GM19239 (cell line): ENCODE data around the gene GRHL3.

Source experiments
- DNase-seq: peaks from one replicate; pipeline ENCODE4 v3.0.0; 2011; ENCODE audit warnings: low spot score; ENCODE audit not compliant: insufficient read length
- FAIRE-seq: peaks from 2 replicates; lab custom pipeline; 2011; peaks lifted over from hg19 to GRCh38; lab: Jason Lieb, UNC

GRHL3 gene

GRCh38 chr1:24292103-24292502 lies 27.1 kb upstream of the GRHL3 start:
- no peak for FAIRE-seq
- no peak for DNase-seq

GRCh38 chr1:24292887-24293286 lies 26.3 kb upstream of the GRHL3 start:
- FAIRE-seq (no peak), DNase-seq (no peak)

GRCh38 chr1:24293392-24294227 lies 25.5 kb upstream of the GRHL3 start:
- no peak for DNase-seq
- FAIRE-seq, result no peak

DNA sequence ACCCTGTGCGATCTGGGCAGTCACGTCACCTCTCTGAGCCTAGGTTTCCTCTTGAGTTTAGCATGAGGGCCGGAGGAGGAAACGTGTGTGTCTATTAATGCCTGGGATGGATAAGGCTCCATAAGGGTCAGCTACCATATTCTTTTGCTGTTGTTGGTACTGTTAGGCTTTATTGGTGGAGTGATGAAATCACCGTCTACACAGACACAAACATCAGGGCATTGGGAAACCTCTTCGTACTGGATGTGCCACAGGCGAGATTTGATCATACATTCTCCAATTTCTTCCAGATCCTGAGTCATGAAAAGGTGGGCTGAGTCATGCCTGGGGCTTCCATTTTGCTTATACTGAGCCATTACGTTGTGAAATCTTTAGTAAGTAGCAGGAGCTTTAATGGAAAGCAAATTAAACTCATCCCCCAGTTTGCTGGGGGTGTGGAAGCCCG lies 24.9 kb upstream of the GRHL3 start:
- FAIRE-seq (no peak), DNase-seq (no peak)

DNA sequence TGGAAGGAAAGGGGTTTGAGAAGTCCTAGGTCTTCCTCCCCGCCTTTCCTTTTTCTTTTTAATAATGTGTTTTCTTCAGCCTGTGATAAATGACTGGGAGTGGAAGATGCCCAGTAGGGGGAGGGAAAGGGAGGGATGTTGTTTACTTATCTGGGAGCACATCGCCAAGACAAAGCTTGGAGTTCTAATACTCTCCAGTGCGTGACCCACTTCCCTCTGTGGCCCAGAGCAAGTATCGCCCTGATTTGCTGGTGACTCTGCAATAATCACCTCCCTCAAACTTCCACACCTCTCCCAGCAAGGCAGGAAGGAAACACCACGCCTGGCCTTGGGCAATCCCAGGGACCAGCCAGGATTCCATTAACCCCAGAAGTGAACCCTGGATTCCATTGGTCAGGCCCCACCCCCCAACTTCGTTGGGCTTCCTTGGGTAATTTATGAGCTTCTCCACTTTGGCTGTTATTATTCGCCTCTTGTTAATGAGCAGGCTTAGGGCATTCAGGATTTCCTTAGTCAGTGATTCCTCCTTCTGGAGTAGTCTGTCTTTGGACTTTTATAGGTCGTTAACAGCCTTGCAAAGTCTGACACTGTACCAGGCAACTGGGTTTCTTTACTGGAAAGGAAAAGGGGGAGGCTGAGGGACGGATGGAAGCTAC lies 24.3 kb upstream of the GRHL3 start:
- FAIRE-seq (no peak), DNase-seq (no peak)

DNA sequence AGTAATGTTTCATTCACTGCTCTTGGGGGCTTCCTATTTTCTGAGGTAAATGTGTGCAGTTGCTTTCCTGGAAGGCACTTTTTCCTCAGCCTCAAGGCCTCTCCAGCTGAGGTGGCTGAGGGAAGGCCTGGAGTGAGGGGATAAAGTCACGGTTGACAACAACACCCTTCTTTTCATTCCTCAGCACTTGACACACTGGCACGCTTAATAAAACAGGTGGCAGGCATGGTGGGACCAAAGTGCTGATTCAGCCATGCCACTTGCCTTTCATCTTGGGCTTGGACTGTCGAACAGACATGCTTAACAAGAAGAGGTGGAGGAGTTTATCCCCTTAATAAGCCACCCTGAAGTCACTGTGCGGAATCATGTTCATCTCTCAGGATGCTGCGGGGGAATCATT lies 23.6 kb upstream of the GRHL3 start:
- FAIRE-seq (no peak), DNase-seq (no peak)

GRCh38 chr1:24297187-24297851 lies 21.8 kb upstream of the GRHL3 start:
- FAIRE-seq (no peak), DNase-seq (no peak)

- DNase-seq, result no peak
Measured at GRCh38 chr1:24297852-24298232, 21.3 kb upstream of the GRHL3 start.

GRCh38 chr1:24298606-24299005 lies 20.6 kb upstream of the GRHL3 start:
- FAIRE-seq (no peak), DNase-seq (no peak)

More at GRCh38 chr1:24297852-24298232, 21.3 kb upstream of the GRHL3 start:
- FAIRE-seq, result no peak

DNA sequence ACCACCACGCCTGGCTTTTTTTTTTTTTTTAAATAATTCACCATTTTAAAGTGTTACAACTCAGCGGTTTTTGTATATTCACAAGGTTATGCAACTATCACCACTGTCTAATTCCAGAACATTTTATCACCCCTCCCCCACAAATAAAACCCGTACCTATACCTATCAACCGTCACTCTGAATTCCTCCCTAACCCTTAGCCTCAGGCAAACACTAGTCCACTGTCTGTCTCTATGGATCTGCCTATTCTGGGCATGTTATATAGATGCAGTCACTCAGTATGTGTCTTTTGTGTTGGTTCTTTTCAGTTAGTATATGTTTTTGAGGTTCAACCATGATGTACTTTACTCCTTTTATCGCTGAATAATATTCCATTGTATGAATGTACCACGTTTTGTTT lies 19.3 kb upstream of the GRHL3 start:
- DNase-seq (no peak), FAIRE-seq (no peak)

- FAIRE-seq, result no peak
- DNase-seq, result no peak
Measured at GRCh38 chr1:24300971-24301784, 18.0 kb upstream of the GRHL3 start.

DNA sequence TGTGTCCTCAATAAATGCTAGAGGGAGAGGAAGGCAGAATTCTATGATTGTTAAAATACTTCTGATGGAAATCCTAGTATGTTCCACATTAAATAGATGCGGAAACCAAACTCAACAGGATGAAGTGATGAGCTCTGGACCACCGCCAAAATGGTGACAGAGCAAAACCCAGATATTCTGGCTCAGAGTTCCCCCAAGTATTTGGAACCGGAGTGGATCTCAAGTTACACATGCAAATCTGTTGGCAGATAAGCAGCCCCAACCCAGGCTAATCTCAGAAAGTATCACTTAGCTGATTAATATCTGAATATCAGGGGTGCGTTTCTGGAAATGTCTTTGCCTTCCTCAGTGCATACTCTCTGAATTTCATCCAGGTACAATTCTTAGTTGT lies 17.4 kb upstream of the GRHL3 start:
- no peak for FAIRE-seq

GRCh38 chr1:24302209-24302611 lies 16.9 kb upstream of the GRHL3 start:
- no peak for DNase-seq
- no peak for FAIRE-seq

More for the DNA sequence above, 17.4 kb upstream of the GRHL3 start:
- no peak for DNase-seq

DNA sequence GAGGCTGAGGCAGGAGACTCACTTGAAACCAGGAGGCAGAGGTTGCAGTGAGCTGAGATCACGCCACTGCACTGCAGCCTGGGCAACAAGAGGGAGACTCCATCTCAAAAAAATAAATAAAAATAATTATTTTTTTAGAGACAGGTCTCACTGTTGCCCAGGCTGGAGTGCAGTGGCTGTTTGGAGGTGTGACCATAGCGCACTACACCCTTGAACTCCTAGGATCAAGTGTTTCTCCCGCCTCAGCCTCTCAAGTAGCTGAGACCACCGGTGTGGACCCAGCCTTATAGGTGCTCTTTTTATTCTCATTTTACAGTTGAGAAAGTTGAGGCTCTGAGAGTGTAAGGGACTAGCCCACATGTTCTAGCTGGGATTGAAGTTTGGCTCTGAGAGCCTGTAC lies 15.6 kb upstream of the GRHL3 start:
- no peak for FAIRE-seq
- no peak for DNase-seq

DNA sequence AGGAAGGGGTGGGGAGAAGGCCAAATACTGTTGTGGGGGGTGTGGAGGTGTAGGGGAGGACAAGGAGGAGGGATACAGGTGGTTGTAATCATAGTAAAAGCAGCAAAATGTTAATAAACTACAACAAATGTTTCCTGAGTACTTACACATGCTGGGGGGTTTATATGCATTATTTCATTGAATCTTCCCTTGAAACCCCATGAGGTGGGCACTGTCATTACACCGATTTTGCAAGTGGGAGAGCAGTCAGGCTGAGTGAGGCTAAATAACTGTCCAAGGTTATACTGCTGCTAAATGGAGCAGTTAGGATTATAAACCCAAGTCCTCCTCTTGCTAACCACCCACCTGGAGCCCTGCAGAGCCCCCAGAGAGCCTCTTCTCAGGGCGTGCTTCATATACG lies 14.4 kb upstream of the GRHL3 start:
- FAIRE-seq, result no peak
- no peak for DNase-seq

DNA sequence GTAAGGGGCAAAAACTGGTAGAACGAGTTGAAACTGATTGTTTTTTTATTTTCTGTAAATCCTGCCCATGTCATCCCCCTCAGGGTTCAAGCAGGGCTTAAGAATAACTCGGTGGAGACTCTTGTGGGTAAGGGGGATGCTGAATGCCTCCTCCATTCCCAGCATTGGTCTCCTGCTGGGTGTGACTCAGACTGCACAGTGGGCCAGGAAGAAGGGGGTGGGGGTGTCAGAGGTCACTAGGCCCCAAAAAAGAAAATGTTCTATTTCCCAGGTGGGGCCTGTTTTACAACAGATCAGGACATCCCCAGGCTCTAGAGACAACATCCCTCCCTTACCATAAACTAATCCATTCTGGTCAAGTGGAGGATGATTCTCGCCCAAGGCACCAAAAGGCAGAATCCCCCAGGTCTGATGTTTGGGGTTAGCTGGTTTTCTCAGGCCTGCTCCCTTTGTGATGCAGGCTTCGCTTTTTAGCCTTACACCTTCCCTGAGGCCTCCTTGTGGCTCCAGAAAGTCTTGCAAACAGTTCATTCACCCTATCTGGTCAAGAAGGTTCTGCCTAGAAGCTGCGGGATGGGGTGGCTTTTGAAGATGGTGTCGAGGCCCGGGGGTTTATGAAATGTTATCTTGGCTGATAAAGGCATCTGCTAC lies 10.7 kb upstream of the GRHL3 start:
- DNase-seq, result no peak
- FAIRE-seq, result no peak

DNA sequence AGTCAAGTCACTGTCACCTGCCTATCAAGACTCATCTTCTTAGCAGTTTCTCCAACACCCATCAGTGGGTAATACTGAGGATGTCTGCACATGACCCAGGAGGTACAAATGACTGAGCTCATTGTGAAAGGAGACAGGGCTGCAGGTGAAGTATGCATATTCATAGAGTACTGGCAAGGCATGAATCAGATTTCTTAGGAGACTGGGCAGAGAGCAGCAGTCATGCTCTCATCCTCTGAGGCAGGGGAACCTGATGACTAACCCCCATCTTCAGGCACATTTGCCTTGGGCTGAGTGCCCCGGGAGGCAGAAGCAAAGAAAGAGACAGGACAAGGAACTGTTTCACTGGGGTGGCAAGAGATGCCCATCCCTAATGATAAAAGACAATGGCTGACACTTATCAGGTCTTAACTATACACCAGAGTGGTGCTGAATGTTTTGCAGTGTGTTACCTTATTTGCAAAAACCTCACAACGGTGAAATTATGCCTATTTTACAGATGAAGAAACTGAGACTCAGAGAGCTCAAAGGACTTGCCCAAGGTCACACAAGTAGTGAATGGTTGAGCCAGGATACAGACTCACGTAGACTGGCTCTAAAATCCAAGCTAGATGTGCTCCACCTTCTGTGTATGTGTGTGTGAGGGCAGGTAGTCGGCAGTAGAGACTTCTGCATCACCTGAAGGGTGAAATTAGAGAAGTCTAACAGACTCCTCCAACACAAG lies 9.2 kb upstream of the GRHL3 start:
- no peak for DNase-seq
- no peak for FAIRE-seq

- FAIRE-seq, result no peak
- no peak for DNase-seq
Measured at GRCh38 chr1:24311234-24311633, 7.9 kb upstream of the GRHL3 start.

GRCh38 chr1:24311741-24312140 lies 7.4 kb upstream of the GRHL3 start:
- DNase-seq (no peak), FAIRE-seq (no peak)
